K562 (cell line): ENCODE data around the gene ZNF276. TPM values are rescaled to one million over a fixed set of nuclear protein-coding genes. Genes with fewer than 3 reads are reported as not detected.
A peak's percentile ranks its signal among the peaks of the same experiment; 100 is the strongest.

ENCODE experiments used
- ATAC-seq: fragments of 200-7000 bp; cut with Tn5 transposase; 3 replicates; pipeline ENCODE4 v1.9.1; 2020; ENCODE audit warnings: moderate library complexity
- BruUV-seq: library from RNA; stranded (reverse); fragments of 400-500 nt; replicated peaks from 2 replicates; lab custom pipeline; 2021; lab: Mats Ljungman, UMichigan
- CTCF ChIA-PET: fragments of 300-600 bp; formaldehyde crosslinking; extraction: SDS; loops from one replicate; lab custom pipeline; 2021; ENCODE audit warnings: low intra/inter-chr PET ratio; lab: Yijun Ruan, JAX
- POLR2A ChIA-PET: fragments of 300-600, 350-650 bp; sonication (Branson Sonifier 250); formaldehyde crosslinking; extraction: SDS; loops from one replicate; lab custom pipeline; 2021; ENCODE audit warnings: antibody characterized with exemption, inconsistent platforms; lab: Yijun Ruan, JAX
- DNase-seq, 4 experiments: peaks; one replicate each; pipeline versions ENCODE4 v3.0.0 to v3.0.0-alpha.2; 2011 to 2018; ENCODE audit warnings: low spot score in 3 of 4, mixed read lengths in 3 of 4; ENCODE audit errors: extremely low read depth in 1 of 4
- FAIRE-seq: peaks from 2 replicates; lab custom pipeline; 2011; peaks lifted over from hg19 to GRCh38; lab: Jason Lieb, UNC
- H2AFZ ChIP-seq: 2 replicates; pipeline ENCODE4 v1.6.0; 2011; ENCODE audit warnings: low read depth, low read length, control low read depth, inconsistent platforms
- H3K27ac ChIP-seq: fragments of 200-600 bp; 3 replicates; pipeline ENCODE4 v1.8.0; 2011; ENCODE audit warnings: low read depth, mild to moderate bottlenecking, control low read depth, inconsistent platforms, low read length, moderate library complexity, mixed read lengths; ENCODE audit errors: extremely low read depth
- H3K27me3 ChIP-seq, 2 experiments: fragments of 300-600 bp in 1 of 2; 2 replicates in 1 of 2; 3 replicates in 1 of 2; pipeline versions ENCODE4 v1.6.0 to v1.8.0; 2011; ENCODE audit warnings: inconsistent platforms in 2 of 2, low read length in 2 of 2, mild to moderate bottlenecking in 1 of 2, mixed read lengths in 1 of 2, moderate library complexity in 1 of 2; ENCODE audit not compliant: control insufficient read depth in 2 of 2, insufficient read depth in 2 of 2
- H3K36me3 ChIP-seq: fragments of 300-600 bp; 3 replicates; pipeline ENCODE4 v1.8.0; 2011; ENCODE audit warnings: mild to moderate bottlenecking, low read length, inconsistent platforms; ENCODE audit not compliant: control insufficient read depth, insufficient read depth
- H3K4me1 ChIP-seq, 2 experiments: fragments of 200-600 bp in 1 of 2; replicated peaks in 1 of 2; 2 replicates in 1 of 2; 3 replicates in 1 of 2; pipeline versions ENCODE4 v1.5.1 to v1.8.0; 2011; ENCODE audit warnings: inconsistent platforms in 2 of 2, low read length in 2 of 2, mild to moderate bottlenecking in 1 of 2, mixed read lengths in 1 of 2, moderate library complexity in 1 of 2; ENCODE audit not compliant: control insufficient read depth in 2 of 2, insufficient read depth in 2 of 2
- H3K4me2 ChIP-seq: 2 replicates; pipeline ENCODE4 v1.6.1; 2011; ENCODE audit warnings: low read length, control low read depth, inconsistent platforms, mixed read lengths; ENCODE audit not compliant: insufficient read depth
- H3K4me3 ChIP-seq: fragments of 200-600 bp; sonication (generic), shearing (Covaris generic); 2 replicates; pipeline ENCODE4 v1.5.1; 2016; ENCODE audit warnings: control low read depth, inconsistent platforms
- H3K79me2 ChIP-seq: fragments of 200-600 bp; 3 replicates; pipeline ENCODE4 v1.8.0; 2011; ENCODE audit warnings: low read length, inconsistent platforms; ENCODE audit not compliant: control insufficient read depth, insufficient read depth
- H3K9ac ChIP-seq, 2 experiments: 2 replicates each; pipeline versions ENCODE4 v1.6.0 to v1.6.1; 2011; ENCODE audit warnings: low read depth in 2 of 2, low read length in 2 of 2, control low read depth in 1 of 2, inconsistent platforms in 1 of 2, mild to moderate bottlenecking in 1 of 2, mixed read lengths in 1 of 2; ENCODE audit not compliant: insufficient read depth in 1 of 2
- H3K9me1 ChIP-seq: one replicate; pipeline ENCODE4 v1.6.0; 2011; ENCODE audit warnings: inconsistent platforms, mild to moderate bottlenecking, low read length, moderate library complexity; ENCODE audit not compliant: control insufficient read depth, insufficient read depth
- H3K9me3 ChIP-seq: replicated peaks from 2 replicates; pipeline ENCODE4 v1.5.1; 2011; ENCODE audit warnings: low read depth, low read length, inconsistent platforms; ENCODE audit not compliant: control insufficient read depth, insufficient read depth
- H4K20me1 ChIP-seq: replicated peaks from 2 replicates; pipeline ENCODE4 v1.6.1; 2011; ENCODE audit warnings: low read length, inconsistent platforms, mixed read lengths; ENCODE audit not compliant: control insufficient read depth, insufficient read depth
- DEAF1 ChIP-seq: fragments of 450-650 bp; formaldehyde crosslinking; IDR thresholded peaks from 2 replicates; pipeline ENCODE4 v1.4.0; 2020; ENCODE audit warnings: mild to moderate bottlenecking, moderate library complexity
- ESRRA ChIP-seq: fragments of 450-650 bp; IDR thresholded peaks from 2 replicates; pipeline ENCODE4 v1.6.1; 2014; ENCODE audit warnings: low read depth, mild to moderate bottlenecking, moderate library complexity, borderline replicate concordance
- MTA3 ChIP-seq: fragments of 450-650 bp; formaldehyde crosslinking; IDR thresholded peaks from 2 replicates; pipeline ENCODE4 v1.6.1; 2017; ENCODE audit warnings: mild to moderate bottlenecking, borderline replicate concordance
- MYC ChIP-seq, 2 experiments: fragments of 250-450 bp in 1 of 2; sonication (Bioruptor Pico) in 1 of 2; IDR thresholded peaks; 2 replicates each; pipeline versions ENCODE4 v1.5.1 to v1.6.1; 2012 to 2021; ENCODE audit warnings: low read depth in 2 of 2, borderline replicate concordance in 1 of 2, improper control_type of control experiment in 1 of 2, low read length in 1 of 2, mild to moderate bottlenecking in 1 of 2, moderate library complexity in 1 of 2
- NEUROD1 ChIP-seq: fragments of 150-350 bp; IDR thresholded peaks from 2 replicates; pipeline ENCODE4 v1.6.1; 2014; ENCODE audit warnings: borderline replicate concordance, low read length, low read depth; ENCODE audit not compliant: partially characterized antibody
- NFYB ChIP-seq: IDR thresholded peaks from 2 replicates; pipeline ENCODE4 v1.6.1; 2011; ENCODE audit warnings: mild to moderate bottlenecking, moderate library complexity; ENCODE audit not compliant: insufficient read length; ENCODE audit errors: extremely low read depth
- OTX1 ChIP-seq: fragments of 450-650 bp; formaldehyde crosslinking; IDR thresholded peaks from 2 replicates; pipeline ENCODE4 v1.4.0; 2022; ENCODE audit warnings: mild to moderate bottlenecking
- SMAD3 ChIP-seq: fragments of 450-650 bp; formaldehyde crosslinking; conservative IDR thresholded peaks from 2 replicates; pipeline ENCODE4 v1.4.0; 2020; ENCODE audit warnings: mild to moderate bottlenecking
- SMARCC2 ChIP-seq: fragments of 450-650 bp; IDR thresholded peaks from 2 replicates; pipeline ENCODE4 v1.6.1; 2017; ENCODE audit warnings: antibody characterized with exemption, moderate library complexity, mild to moderate bottlenecking, low read depth
- U2AF1 ChIP-seq: fragments of 200-400 bp; formaldehyde crosslinking; optimal IDR thresholded peaks from 2 replicates; pipeline ENCODE3; 2017; ENCODE audit warnings: mild to moderate bottlenecking, low read depth, low read length, moderate library complexity
- ZFPM2 ChIP-seq: fragments of 250-450 bp; sonication (Bioruptor Pico); IDR thresholded peaks from 2 replicates; pipeline ENCODE4 v1.5.1; 2022; ENCODE audit warnings: mild to moderate bottlenecking
- ZNF124 ChIP-seq: sonication (generic); formaldehyde crosslinking; IDR thresholded peaks from 2 replicates; pipeline ENCODE4 v1.8.1; 2022; ENCODE audit warnings: missing genetic modification reagents
- ZNF217 ChIP-seq: sonication (generic); formaldehyde crosslinking; IDR thresholded peaks from 2 replicates; pipeline ENCODE4 v1.8.0; 2022; ENCODE audit warnings: mild to moderate bottlenecking, missing genetic modification reagents
- ZNF668 ChIP-seq: fragments of 250-450 bp; sonication (Bioruptor Pico); IDR thresholded peaks from 2 replicates; pipeline ENCODE4 v1.8.0; 2022; ENCODE audit warnings: mild to moderate bottlenecking, inconsistent platforms
- ZNF76 ChIP-seq: fragments of 250-450 bp; sonication (Bioruptor Pico); IDR thresholded peaks from 2 replicates; pipeline ENCODE4 v1.4.0; 2020; ENCODE audit warnings: mild to moderate bottlenecking, moderate library complexity, borderline replicate concordance
- ZNF79 ChIP-seq: fragments of 250-450 bp; sonication (Bioruptor Pico); IDR thresholded peaks from 2 replicates; pipeline ENCODE4 v1.4.0; 2020; ENCODE audit warnings: low read depth, mild to moderate bottlenecking, moderate library complexity
- WGBS: fragments of 100-300 bp; shearing (Covaris generic); methylation state at CpG from one replicate; pipeline ENCODE4 v1.1.6; 2016; ENCODE audit warnings: low coverage, mixed read lengths; ENCODE audit not compliant: insufficient coverage; ENCODE audit errors: missing lambda C conversion rate; 5-methylcytosine and 5-hydroxymethylcytosine counted together
- in situ Hi-C: fragments of 300-500 bp; cut with MboI; formaldehyde crosslinking; loops from 4 replicates; pipeline ENCODE4 v1.15.0; 2018; ENCODE audit warnings: inconsistent platforms, mixed read lengths
- intact Hi-C: fragments of 100-400 bp; cut with micrococcal nuclease; formaldehyde crosslinking; loops from 2 replicates; pipeline ENCODE4 v1.14.2; 2022
- polyA plus RNA-seq, 8 experiments: library from polyadenylated mRNA; depleted of rRNA in 4 of 8; stranded (reverse) in 5 of 8; unstranded in 3 of 8; fragments of >200 nt; fragmentation: Nextera tagmentation in 2 of 8; fragmentation: Illumina TruSeq in 1 of 8; extraction: Ambion mirVana in 2 of 8; extraction: Trizol in 1 of 8; gene quantifications; 2 replicates each; pipeline versions ENCODE4 v1.2.1 to v1.2.3, GENCODE V29; 2011 to 2014; ENCODE audit warnings: inconsistent platforms in 1 of 8, missing spikeins in 1 of 8
- total RNA-seq, 7 experiments: library from RNA; depleted of rRNA in 6 of 7; stranded (reverse); fragments of >200 nt in 6 of 7; fragmentation: Illumina TruSeq in 2 of 7; extraction: Trizol in 2 of 7; gene quantifications; 2 replicates each; pipeline versions ENCODE4 v1.2.1 to v1.2.3, GENCODE V29; 2011 to 2021; ENCODE audit warnings: low replicate concordance in 1 of 7
- TF ChIP-seq, protein P1 (sequence below): fragments of 200-800 bp; sonication (Bioruptor generic); IDR thresholded peaks from 2 replicates; pipeline ENCODE4 v1.6.1; 2017; ENCODE audit warnings: missing genetic modification characterization, missing compliant biosample characterization
- TF ChIP-seq, protein P2 (sequence below): sonication (generic); formaldehyde crosslinking; IDR thresholded peaks from 2 replicates; pipeline ENCODE4 v1.8.0; 2022; ENCODE audit warnings: missing genetic modification reagents, mild to moderate bottlenecking, borderline replicate concordance

ZNF276 gene
- total and polyA plus RNA-seq, 9 of the 15 experiments (the other 6 are each of a cell fraction or from before 2014, with no cell fraction given) = 0.49 to 43.9 (median 15.8) TPM

DNA sequence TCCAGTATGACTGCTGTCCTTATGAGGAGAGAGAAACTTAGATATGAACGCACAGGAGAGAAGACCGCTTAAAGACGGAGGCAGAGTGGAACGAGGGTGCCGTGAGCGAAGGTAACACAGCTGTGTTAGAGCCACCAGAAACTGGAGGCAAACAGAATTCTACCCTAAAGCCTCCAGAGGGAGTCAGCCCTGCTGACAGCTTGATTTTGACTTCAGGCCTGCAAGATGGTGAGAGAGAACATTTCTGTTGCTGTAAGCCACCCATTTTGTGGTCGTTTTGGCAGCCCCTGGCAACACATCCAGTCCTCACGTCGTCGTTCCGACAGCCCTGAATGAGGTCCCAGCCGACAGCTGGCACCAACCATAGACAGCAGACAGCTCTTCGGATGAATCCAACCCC lies 17.1 kb upstream of the ZNF276 start:
- H3K36me3 ChIP-seq = 0 out of 3 replicates have a peak, but pooled peaks cover under 1% of the 10 kb centered on the region
- peak overlapping the region in 1 of 2 experiments; percentile 40; a peak in 1 of 4 replicates for H3K9ac ChIP-seq
- ChIA-PET POLR2A (interaction anchor here (0.6 to 2.2 kb wide), 4 partner anchors 11 to 297 kb away, joined by 3 to 8 read pairs (median 4); partner anchors contain the start of gene TCF25), CTCF (no interaction called here)
- H3K27ac ChIP-seq = no peak overlapping the region
- BruUV-seq = no TSS peak
- H3K4me1 ChIP-seq = peaks cover 16 to 74% of the 10 kb centered on the region in 2 experiments
- WGBS = 69% methylated on average over 13 of the region's 13 CpGs
- in situ Hi-C loops = loop anchor here (5.0 kb wide), 1 partner anchor 158 kb away; no protein-coding TSS in a partner anchor
- no peak for FAIRE-seq
- H3K4me3 ChIP-seq = no peak overlapping the region
- ATAC-seq = no peak
- no peak for DNase-seq
- no peaks in the 10 kb centered on the region for H3K9me3 ChIP-seq
- no peak overlapping the region for H3K4me2 ChIP-seq
- H2AFZ ChIP-seq = no peak overlapping the region
- H3K79me2 ChIP-seq = peaks cover 9% of the 10 kb centered on the region
- H3K27me3 ChIP-seq = no peaks in the 10 kb centered on the region
- H4K20me1 ChIP-seq = peaks cover 4% of the 10 kb centered on the region; the same call in 1 of the 2 replicates
- H3K9me1 ChIP-seq = no peaks in the 10 kb centered on the region
- intact Hi-C loops = loop anchor here (5.0 kb wide), 1 partner anchor 208 kb away; no protein-coding TSS in a partner anchor
- TF ChIP-seq ZNF668 (CRISPR knock-in tag) (no peak), ZFPM2 (CRISPR knock-in tag) (no peak), MTA3 (no peak), ZNF217 (no peak), ZNF79 (CRISPR knock-in tag) (no peak), DEAF1 (CRISPR knock-in tag) (no peak), OTX1 (CRISPR knock-in tag) (no peak), SMAD3 (CRISPR knock-in tag) (no peak), ESRRA (no peak), NFYB (no peak), U2AF1 (no peak), SMARCC2 (no peak), NEUROD1 (no peak), ZNF76 (CRISPR knock-in tag) (no peak), MYC (IDR thresholded peaks at IDR 0.05; ENCODE audit: low read depth, low read length) (no peak), MYC (CRISPR knock-in tag; IDR thresholded peaks at IDR 0.05; ENCODE audit: borderline replicate concordance, low read depth) (no peak), ZNF124 (CRISPR knock-in tag) (no peak)
- TF ChIP-seq, protein P1, sequence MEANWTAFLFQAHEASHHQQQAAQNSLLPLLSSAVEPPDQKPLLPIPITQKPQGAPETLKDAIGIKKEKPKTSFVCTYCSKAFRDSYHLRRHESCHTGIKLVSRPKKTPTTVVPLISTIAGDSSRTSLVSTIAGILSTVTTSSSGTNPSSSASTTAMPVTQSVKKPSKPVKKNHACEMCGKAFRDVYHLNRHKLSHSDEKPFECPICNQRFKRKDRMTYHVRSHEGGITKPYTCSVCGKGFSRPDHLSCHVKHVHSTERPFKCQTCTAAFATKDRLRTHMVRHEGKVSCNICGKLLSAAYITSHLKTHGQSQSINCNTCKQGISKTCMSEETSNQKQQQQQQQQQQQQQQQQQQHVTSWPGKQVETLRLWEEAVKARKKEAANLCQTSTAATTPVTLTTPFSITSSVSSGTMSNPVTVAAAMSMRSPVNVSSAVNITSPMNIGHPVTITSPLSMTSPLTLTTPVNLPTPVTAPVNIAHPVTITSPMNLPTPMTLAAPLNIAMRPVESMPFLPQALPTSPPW (CRISPR knock-in tag) = no peak
- TF ChIP-seq, protein P2, sequence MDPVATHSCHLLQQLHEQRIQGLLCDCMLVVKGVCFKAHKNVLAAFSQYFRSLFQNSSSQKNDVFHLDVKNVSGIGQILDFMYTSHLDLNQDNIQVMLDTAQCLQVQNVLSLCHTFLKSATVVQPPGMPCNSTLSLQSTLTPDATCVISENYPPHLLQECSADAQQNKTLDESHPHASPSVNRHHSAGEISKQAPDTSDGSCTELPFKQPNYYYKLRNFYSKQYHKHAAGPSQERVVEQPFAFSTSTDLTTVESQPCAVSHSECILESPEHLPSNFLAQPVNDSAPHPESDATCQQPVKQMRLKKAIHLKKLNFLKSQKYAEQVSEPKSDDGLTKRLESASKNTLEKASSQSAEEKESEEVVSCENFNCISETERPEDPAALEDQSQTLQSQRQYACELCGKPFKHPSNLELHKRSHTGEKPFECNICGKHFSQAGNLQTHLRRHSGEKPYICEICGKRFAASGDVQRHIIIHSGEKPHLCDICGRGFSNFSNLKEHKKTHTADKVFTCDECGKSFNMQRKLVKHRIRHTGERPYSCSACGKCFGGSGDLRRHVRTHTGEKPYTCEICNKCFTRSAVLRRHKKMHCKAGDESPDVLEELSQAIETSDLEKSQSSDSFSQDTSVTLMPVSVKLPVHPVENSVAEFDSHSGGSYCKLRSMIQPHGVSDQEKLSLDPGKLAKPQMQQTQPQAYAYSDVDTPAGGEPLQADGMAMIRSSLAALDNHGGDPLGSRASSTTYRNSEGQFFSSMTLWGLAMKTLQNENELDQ = no peak
